Measurements from ENCODE around the gene IL4R.

Gene IL4R

GRCh38 chr16:27333104-27333503 is 19.3 kb downstream of the IL4R start:
- no peak for DNase-seq

- DNase-seq, result no peak
These were observed 19.8 kb downstream of the IL4R start for GRCh38 chr16:27333549-27333948.

- no peak for DNase-seq
These were observed 20.5 kb downstream of the IL4R start for GRCh38 chr16:27334192-27334764.

DNA sequence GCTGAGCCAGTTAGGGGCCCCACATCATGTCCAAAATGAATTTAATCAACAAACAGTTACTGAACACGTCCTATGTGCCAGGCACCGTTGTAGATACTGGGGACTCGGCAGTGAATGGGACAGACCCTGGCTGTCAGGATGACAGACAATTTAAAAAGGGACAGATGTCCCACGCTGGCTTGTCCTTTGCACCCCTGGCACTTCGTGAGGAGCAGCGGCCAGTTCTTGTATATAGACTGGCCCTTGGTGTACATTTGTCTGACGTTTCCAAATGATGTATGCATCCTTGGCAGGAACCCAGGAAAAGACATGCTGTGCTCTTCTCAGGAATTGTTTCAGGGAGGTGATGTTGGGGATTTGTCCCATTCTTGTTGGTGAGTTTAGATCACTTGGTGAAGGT is 21.1 kb downstream of the IL4R start:
- DNase-seq, result peak; percentile 31

- no peak for DNase-seq
These were observed 21.7 kb downstream of the IL4R start for GRCh38 chr16:27335349-27336053.

DNA sequence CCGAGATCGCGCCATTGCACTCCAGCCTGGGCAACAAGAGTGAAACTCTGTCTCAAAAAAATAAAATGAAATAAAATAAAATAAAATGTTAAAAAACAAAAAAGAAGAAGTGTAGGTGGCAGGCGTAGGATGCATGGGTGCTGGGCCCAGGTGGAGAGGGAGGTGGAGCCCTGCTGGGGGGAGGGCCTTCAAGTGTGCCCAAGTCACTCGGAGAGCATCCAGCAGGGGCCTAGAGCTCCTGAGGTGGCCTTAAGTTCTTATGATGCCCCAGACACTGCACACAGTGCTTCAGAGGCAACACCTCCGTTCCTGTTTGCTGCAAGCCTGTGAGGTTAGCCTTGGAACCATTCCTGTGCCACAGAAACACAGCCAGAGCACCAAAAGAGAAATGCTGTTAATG is 23.2 kb downstream of the IL4R start:
- no peak for DNase-seq

DNA sequence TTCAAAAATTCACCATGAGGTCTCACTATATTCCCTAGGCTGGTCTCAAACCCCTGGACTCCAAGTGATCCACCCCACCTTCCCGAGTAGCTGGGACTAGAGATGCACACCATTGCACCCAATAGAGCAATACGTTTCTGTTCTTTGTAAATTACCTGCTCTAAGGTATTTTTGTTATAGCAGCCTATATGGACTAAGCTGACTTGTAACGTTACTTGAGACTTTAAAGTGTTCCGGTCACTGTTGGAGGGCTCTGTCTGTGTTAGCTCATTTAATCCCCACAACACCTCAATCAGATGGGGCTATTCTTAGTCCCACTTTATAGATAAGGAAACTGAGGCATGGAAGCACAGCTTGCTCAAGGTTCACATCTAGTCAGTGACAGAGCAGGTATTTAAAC is 25.4 kb downstream of the IL4R start:
- DNase-seq, result no peak

- DNase-seq, result no peak
These were observed 26.9 kb downstream of the IL4R start for GRCh38 chr16:27340654-27341053.

DNA sequence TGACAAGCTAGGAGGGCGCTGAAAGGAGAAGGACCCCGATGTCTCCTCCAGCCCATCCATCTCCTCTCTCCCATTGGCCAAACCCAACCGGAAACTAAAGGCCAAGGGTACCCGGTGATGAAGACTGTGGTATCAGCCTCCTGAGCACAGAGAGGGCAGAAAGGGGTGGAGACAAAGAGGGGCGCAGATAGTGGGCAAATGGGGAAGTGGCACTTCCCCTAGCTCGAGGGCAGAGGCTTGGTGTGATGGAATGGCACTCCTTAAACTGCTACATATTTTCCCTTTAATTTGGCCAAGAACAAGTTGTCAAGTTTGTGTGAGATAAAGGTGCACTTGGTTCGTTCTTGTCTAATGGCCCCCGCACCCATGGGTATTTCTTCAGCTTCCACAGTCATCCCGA is 27.8 kb downstream of the IL4R start:
- DNase-seq, result no peak

GRCh38 chr16:27341971-27342370 is 28.2 kb downstream of the IL4R start:
- DNase-seq, result no peak

- no peak for DNase-seq
These were observed 30.9 kb downstream of the IL4R start for GRCh38 chr16:27344721-27345120.

- DNase-seq, result no peak
These were observed 31.4 kb downstream of the IL4R start for GRCh38 chr16:27345201-27345600.

DNA sequence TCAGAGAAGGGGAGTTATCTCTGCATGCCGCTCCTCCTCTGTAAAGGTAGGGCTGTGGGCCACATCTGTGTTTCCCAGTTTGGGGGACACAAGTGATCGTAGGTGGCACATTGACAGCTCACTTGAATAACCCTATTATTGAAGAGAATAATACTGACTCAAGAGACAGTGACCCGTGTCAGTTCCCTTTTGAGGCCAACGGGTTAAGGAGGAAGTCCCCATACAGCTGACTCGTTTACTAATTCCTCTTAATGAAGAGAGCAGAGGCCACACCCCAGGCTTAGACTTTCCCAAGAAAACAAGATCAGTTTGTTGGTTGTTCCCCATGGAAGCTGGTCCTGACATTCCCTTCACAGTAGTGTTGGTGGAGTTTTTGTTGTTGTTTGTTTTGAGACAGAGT is 33.0 kb downstream of the IL4R start:
- no peak for DNase-seq

- DNase-seq, result peak; percentile 18
These were observed 34.3 kb downstream of the IL4R start for GRCh38 chr16:27347930-27348685.

DNA sequence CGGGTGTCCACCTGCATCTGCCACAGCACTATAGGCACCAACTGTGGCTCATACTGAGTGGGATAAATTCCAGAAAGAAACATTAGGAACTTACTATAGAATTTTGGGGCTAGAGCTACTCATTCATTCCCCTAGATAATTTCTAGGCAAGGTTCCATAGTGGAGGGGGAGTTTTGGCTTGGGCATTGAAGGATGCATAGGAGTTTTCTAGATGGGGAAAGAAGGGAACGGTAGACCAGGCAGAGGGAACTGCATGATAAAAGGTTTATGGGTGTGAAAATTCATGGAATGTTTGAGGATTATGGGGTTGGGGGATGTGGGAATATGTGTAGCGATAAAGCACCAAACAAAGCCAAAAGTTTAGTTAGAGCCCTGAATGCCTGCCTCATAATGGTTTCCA is 35.5 kb downstream of the IL4R start:
- DNase-seq, result no peak

DNA sequence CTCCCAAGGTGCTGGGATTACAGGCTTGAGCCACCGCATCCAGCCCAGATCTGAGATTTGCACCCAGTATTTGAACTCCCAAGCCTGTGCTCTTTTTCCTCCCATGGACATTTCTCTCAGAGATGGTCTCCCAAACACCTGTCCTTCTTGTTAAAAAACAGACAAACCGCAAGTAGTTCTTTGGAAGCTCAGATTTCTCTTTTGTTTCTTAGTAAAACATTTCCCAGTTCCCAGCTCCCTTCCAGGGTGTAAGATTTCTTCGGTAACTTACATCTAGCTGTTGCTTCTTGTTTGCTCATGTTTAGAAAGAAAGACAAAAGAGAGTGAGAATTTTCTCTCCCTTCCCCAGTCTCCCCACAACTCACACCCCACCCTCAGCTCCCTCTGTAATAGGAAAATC is 36.2 kb downstream of the IL4R start:
- DNase-seq, result no peak

DNA sequence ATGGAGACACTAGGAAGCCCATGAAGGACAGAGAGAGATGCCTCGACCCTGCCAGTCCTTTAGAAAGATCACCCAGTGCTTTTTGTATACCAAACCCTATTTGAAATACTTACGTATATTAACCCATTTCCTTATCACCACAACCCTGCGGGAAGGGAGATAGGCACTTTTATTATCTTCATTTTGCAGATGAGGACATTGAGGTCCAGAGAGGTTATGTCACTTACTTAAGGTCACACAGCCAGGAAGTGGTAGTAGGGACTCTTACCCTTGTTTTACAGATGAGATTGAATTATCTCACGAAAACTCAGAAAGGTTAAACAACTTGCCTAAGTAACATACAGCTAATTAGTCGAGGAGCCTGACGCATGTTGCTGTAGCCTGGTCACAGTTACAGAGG is 38.2 kb downstream of the IL4R start:
- no peak for DNase-seq

DNA sequence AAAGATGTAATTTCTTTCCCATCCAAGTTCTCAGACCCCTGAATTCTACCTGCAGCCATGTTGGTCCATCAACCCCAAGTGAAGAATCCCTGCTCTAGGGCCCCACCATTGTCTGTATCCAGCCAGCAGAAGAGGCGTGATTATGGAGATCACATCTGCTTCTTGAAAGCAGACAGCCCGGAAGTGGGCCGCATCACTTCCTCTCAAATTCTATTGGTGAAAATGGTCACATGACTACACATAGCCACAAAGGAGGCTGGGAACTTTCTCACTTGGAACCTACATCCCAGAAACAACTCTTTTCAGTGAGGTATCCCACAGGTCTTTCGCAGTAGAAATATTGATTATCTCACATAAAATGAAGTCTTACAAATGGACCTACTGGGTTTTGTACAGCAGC is 40.1 kb downstream of the IL4R start:
- DNase-seq, result no peak

DNA sequence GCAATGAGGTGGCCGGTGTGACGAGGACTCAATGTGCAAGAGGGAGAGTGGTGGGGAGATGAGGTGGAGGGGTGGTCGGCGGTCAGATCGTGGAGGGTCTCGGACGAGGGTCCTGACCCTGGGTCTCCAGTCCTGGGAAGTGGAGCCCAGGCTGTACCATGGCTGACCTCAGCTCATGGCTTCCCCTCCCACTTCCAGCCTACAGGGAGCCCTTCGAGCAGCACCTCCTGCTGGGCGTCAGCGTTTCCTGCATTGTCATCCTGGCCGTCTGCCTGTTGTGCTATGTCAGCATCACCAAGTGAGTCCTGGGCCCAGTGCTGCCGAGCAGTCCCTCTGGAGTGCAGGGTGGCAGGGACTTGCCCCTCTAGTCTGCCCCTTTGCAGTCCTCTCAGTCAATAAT is 41.8 kb downstream of the IL4R start:
- peak; percentile 8 for DNase-seq

DNA sequence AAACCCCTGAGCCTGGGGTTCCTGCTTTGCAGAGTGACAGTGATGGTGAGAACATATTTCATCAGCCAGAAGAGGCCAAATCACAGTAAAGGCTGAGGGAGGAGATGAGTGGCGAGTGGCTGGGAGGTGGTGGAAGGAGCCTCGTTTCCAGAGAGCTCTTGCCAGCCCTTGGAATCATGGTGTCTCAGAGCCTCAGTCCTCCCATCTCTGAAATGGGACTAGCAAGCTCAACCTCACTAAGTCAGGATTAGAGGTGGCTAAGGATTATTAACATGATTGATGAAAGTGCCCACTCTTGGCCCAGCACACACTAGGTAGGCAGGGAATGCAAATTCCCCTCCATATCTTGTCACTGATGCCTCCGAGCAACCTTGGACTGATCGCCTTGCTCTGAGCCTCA is 43.0 kb downstream of the IL4R start:
- DNase-seq, result no peak

DNA sequence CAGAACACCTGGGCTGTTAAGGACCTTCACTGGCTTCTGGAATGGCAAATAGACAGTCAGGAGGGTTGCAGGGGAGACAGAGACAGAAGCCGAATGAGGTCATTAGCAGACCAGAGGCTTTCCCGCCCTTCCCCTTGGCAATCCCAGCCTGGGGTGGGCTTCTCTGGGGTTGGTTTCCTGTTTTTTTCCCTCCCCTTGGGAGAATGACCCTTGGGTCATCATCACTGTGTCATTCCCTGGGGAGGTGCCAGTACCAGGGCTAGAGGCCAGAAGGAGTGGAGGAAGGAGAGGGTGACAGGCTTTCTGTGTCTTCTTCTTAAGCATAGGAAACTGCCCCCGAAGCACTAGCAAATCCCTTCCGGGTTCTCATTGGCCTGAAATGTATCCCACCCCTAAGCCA is 45.3 kb downstream of the IL4R start:
- DNase-seq, result no peak

GRCh38 chr16:27359615-27360014 is 45.8 kb downstream of the IL4R start:
- DNase-seq, result no peak

DNA sequence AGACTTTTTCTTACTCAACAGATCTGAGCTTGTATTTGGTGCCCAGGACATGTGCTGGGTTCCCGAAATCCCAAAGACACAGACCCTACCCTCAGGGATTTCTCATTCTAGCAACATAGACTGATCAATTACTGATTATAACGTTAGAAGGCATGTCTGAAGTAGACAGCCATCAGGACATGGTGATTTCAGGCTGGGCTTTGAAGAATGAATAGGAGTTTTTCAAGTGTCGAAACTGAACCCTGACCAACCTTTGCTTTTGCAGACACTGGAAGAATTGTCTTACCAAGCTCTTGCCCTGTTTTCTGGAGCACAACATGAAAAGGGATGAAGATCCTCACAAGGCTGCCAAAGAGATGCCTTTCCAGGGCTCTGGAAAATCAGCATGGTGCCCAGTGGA is 48.2 kb downstream of the IL4R start:
- no peak for DNase-seq

DNA sequence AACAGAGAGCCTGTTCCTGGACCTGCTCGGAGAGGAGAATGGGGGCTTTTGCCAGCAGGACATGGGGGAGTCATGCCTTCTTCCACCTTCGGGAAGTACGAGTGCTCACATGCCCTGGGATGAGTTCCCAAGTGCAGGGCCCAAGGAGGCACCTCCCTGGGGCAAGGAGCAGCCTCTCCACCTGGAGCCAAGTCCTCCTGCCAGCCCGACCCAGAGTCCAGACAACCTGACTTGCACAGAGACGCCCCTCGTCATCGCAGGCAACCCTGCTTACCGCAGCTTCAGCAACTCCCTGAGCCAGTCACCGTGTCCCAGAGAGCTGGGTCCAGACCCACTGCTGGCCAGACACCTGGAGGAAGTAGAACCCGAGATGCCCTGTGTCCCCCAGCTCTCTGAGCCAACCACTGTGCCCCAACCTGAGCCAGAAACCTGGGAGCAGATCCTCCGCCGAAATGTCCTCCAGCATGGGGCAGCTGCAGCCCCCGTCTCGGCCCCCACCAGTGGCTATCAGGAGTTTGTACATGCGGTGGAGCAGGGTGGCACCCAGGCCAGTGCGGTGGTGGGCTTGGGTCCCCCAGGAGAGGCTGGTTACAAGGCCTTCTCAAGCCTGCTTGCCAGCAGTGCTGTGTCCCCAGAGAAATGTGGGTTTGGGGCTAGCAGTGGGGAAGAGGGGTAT is 48.9 kb downstream of the IL4R start:
- DNase-seq, result no peak

Data from NCI-H69 (cell line).